H9 (cell line): Measurements from ENCODE around the gene STX8. TPM values are rescaled to one million over a fixed set of nuclear protein-coding genes. Genes with fewer than 3 reads are reported as not detected.

Experiments
- DNase-seq: peaks from one replicate; pipeline ENCODE4 v3.0.0-alpha.2; 2017
- H2AFZ ChIP-seq: one replicate; pipeline ENCODE4 v1.6.1; 2013; ENCODE audit warnings: mild to moderate bottlenecking, low read length, control low read depth, moderate library complexity
- H2AK5ac ChIP-seq: 2 replicates; pipeline ENCODE4 v1.6.1; 2013; ENCODE audit warnings: low read length, control low read depth, mixed read lengths; ENCODE audit not compliant: insufficient read length
- H2BK120ac ChIP-seq: one replicate; pipeline ENCODE4 v1.6.1; 2013; ENCODE audit warnings: low read depth, mild to moderate bottlenecking, low read length, control low read depth, inconsistent platforms; ENCODE audit not compliant: poor library complexity, severe bottlenecking
- H2BK12ac ChIP-seq: 2 replicates; pipeline ENCODE4 v1.6.1; 2013; ENCODE audit warnings: low read length, control low read depth, mixed read lengths, low read depth; ENCODE audit not compliant: insufficient read length
- H2BK15ac ChIP-seq: 2 replicates; pipeline ENCODE4 v1.6.1; 2013; ENCODE audit warnings: low read depth, low read length, control low read depth
- H2BK20ac ChIP-seq: one replicate; pipeline ENCODE4 v1.6.1; 2013; ENCODE audit warnings: low read depth, mild to moderate bottlenecking, low read length, control low read depth, inconsistent platforms; ENCODE audit not compliant: poor library complexity, severe bottlenecking
- H2BK5ac ChIP-seq: 2 replicates; pipeline ENCODE4 v1.6.1; 2013; ENCODE audit warnings: low read length, control low read depth, mixed read lengths; ENCODE audit not compliant: insufficient read length
- H3K14ac ChIP-seq: 2 replicates; pipeline ENCODE4 v1.6.1; 2013; ENCODE audit warnings: low read length, control low read depth; ENCODE audit not compliant: insufficient read depth
- H3K18ac ChIP-seq: 2 replicates; pipeline ENCODE4 v1.6.1; 2013; ENCODE audit warnings: low read depth, mild to moderate bottlenecking, mixed read lengths, low read length, control low read depth; ENCODE audit not compliant: insufficient read length
- H3K23ac ChIP-seq: 2 replicates; pipeline ENCODE4 v1.6.1; 2013; ENCODE audit warnings: low read length, control low read depth, mixed read lengths, low read depth; ENCODE audit not compliant: insufficient read length
- H3K23me2 ChIP-seq: 2 replicates; pipeline ENCODE4 v1.6.1; 2013; ENCODE audit warnings: low read depth, mild to moderate bottlenecking, mixed read lengths, low read length, control low read depth; ENCODE audit not compliant: insufficient read length, poor library complexity, severe bottlenecking
- H3K27ac ChIP-seq: 2 replicates; pipeline ENCODE4 v1.5.1; 2013; ENCODE audit warnings: low read length, control low read depth, mixed read lengths, low read depth; ENCODE audit not compliant: insufficient read length
- H3K27me3 ChIP-seq: 2 replicates; pipeline ENCODE4 v1.6.1; 2013; ENCODE audit warnings: low read length, control low read depth, inconsistent platforms; ENCODE audit not compliant: insufficient read depth
- H3K4ac ChIP-seq: 2 replicates; pipeline ENCODE4 v1.6.1; 2013; ENCODE audit warnings: low read depth, mild to moderate bottlenecking, control low read depth, inconsistent platforms, low read length, moderate library complexity
- H3K4me1 ChIP-seq: 2 replicates; pipeline ENCODE4 v1.6.1; 2013; ENCODE audit warnings: low read length, control low read depth, inconsistent platforms; ENCODE audit not compliant: insufficient read depth
- H3K4me2 ChIP-seq: 2 replicates; pipeline ENCODE4 v1.6.1; 2013; ENCODE audit warnings: low read length, control low read depth, mixed read lengths; ENCODE audit not compliant: insufficient read length, insufficient read depth
- H3K56ac ChIP-seq: 2 replicates; pipeline ENCODE4 v1.6.1; 2013; ENCODE audit warnings: low read depth, mild to moderate bottlenecking, mixed read lengths, low read length, control low read depth; ENCODE audit not compliant: insufficient read length
- H3K79me1 ChIP-seq: 2 replicates; pipeline ENCODE4 v1.6.1; 2013; ENCODE audit warnings: low read depth, mild to moderate bottlenecking, moderate library complexity, low read length, control low read depth, inconsistent platforms; ENCODE audit not compliant: insufficient read depth, poor library complexity, severe bottlenecking
- H3K79me2 ChIP-seq: 2 replicates; pipeline ENCODE4 v1.6.1; 2013; ENCODE audit warnings: low read length, control low read depth, inconsistent platforms; ENCODE audit not compliant: insufficient read depth
- H3K9ac ChIP-seq: 2 replicates; pipeline ENCODE4 v1.6.1; 2013; ENCODE audit warnings: low read length, control low read depth, mixed read lengths; ENCODE audit not compliant: insufficient read length; ENCODE audit errors: extremely low read depth
- H3K9me3 ChIP-seq: one replicate; pipeline ENCODE4 v1.6.1; 2013; ENCODE audit warnings: low read depth, low read length, inconsistent platforms; ENCODE audit not compliant: control insufficient read depth
- H3T11ph ChIP-seq: one replicate; pipeline ENCODE4 v1.6.1; 2013; ENCODE audit warnings: mild to moderate bottlenecking, low read length, control low read depth, inconsistent platforms
- H4K20me1 ChIP-seq: one replicate; pipeline ENCODE4 v1.6.1; 2013; ENCODE audit not compliant: control insufficient read depth, insufficient read length, insufficient read depth
- H4K5ac ChIP-seq: 2 replicates; pipeline ENCODE4 v1.6.1; 2013; ENCODE audit warnings: low read depth, mild to moderate bottlenecking, mixed read lengths, low read length, control low read depth; ENCODE audit not compliant: insufficient read length
- H4K8ac ChIP-seq: replicated peaks from 2 replicates; pipeline ENCODE4 v1.6.1; 2013; ENCODE audit warnings: low read length, control low read depth, mixed read lengths, low read depth; ENCODE audit not compliant: insufficient read length
- H4K91ac ChIP-seq: 2 replicates; pipeline ENCODE4 v1.6.1; 2013; ENCODE audit warnings: low read depth, mild to moderate bottlenecking, moderate library complexity, mixed read lengths, low read length, control low read depth; ENCODE audit not compliant: insufficient read length
- H3K27ac Mint-ChIP-seq, 3 experiments: 2 replicates in 2 of 3; 3 replicates in 1 of 3; pipeline ENCODE4 v1.8.0; 2020 to 2021; ENCODE audit warnings: mixed read lengths in 3 of 3, mild to moderate bottlenecking in 1 of 3, moderate library complexity in 1 of 3
- H3K27me3 Mint-ChIP-seq: 2 replicates; pipeline ENCODE4 v1.8.0; 2021; ENCODE audit warnings: low read depth, mild to moderate bottlenecking, moderate library complexity, mixed read lengths
- H3K36me3 Mint-ChIP-seq, 3 experiments: 2 replicates in 2 of 3; 3 replicates in 1 of 3; pipeline ENCODE4 v1.8.0; 2020 to 2021; ENCODE audit warnings: low read depth in 3 of 3, mixed read lengths in 3 of 3; ENCODE audit not compliant: insufficient read depth in 1 of 3
- H3K4me1 Mint-ChIP-seq, 2 experiments: 2 replicates each; pipeline ENCODE4 v1.8.0; 2020; ENCODE audit warnings: mixed read lengths in 2 of 2
- H3K4me3 Mint-ChIP-seq, 2 experiments: 2 replicates in 1 of 2; 3 replicates in 1 of 2; pipeline ENCODE4 v1.8.0; 2020 to 2021; ENCODE audit warnings: mild to moderate bottlenecking in 2 of 2, mixed read lengths in 2 of 2, moderate library complexity in 1 of 2
- H3K9me3 Mint-ChIP-seq, 2 experiments: 2 replicates in 1 of 2; 3 replicates in 1 of 2; pipeline ENCODE4 v1.8.0; 2020; ENCODE audit warnings: mild to moderate bottlenecking in 2 of 2, mixed read lengths in 2 of 2, moderate library complexity in 1 of 2
- CTCF ChIP-seq: fragments of 200-600 bp; sonication (generic); conservative IDR thresholded peaks from 3 replicates; pipeline ENCODE4 v1.8.0; 2021; ENCODE audit warnings: antibody characterized with exemption, mild to moderate bottlenecking
- WGBS: extraction: QIAGEN DNeasy Blood & Tissue Kit; methylation state at CpG from one replicate; pipeline ENCODE4 v1.1.7; 2013; ENCODE audit warnings: missing lambda C conversion rate, low lambda C conversion rate, mixed read lengths; ENCODE audit not compliant: insufficient read length; ENCODE audit errors: extremely low coverage; 5-methylcytosine and 5-hydroxymethylcytosine counted together
- total RNA-seq: library from RNA; stranded (reverse); gene quantifications from 2 replicates; pipeline ENCODE4 v1.2.1, GENCODE V29; 2021

The STX8 gene
- total RNA-seq, 1 experiment from 2014 or later, result 55.1 TPM

DNA sequence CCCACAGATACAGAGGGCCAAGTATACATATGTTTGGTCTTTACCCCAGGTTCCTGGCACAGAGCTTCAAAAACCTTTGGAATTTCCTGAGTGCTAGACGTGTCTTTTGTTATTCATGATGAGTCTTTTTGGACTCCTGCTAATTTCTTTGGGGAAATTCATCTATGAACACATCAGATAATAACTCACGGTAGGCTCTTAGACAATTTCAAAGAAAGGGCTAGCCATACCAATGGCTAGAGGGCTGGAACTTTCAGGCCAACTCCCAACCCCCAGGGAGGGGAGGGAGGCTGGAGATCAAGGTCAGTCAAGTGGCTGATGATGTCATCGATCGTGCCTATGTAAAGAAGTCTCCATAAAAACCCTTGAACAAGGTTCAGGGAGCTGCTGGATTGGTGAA is 101.9 kb downstream of the STX8 start:
- H3K4ac ChIP-seq, result no peak overlapping the region
- H3K79me1 ChIP-seq, result no peaks in the 10 kb centered on the region
- Mint-ChIP-seq H3K36me3 (peaks cover 0 to 3% (median 0%) of the 10 kb centered on the region in 3 experiments; a peak in 2 of 7 replicates), H3K4me1 (peaks cover 14 to 18% of the 10 kb centered on the region in 2 experiments), H3K4me3 (no peak overlapping the region), H3K27ac (no peak overlapping the region), H3K9me3 (no peaks in the 10 kb centered on the region), H3K27me3 (no peaks in the 10 kb centered on the region)
- H3K23ac ChIP-seq, result no peak overlapping the region
- no peak overlapping the region for H2BK120ac ChIP-seq
- H4K91ac ChIP-seq, result no peak overlapping the region
- no peak overlapping the region for H2AFZ ChIP-seq
- H3K4me1 ChIP-seq, result peaks cover 4% of the 10 kb centered on the region; the same call in 1 of the 2 replicates
- H2BK15ac ChIP-seq, result no peak overlapping the region
- H3K4me2 ChIP-seq, result no peak overlapping the region
- no peak overlapping the region for H3T11ph ChIP-seq
- no peak overlapping the region for H3K9ac ChIP-seq
- no peak overlapping the region for H3K18ac ChIP-seq
- H3K79me2 ChIP-seq, result no peaks in the 10 kb centered on the region
- no peak overlapping the region for H3K27ac ChIP-seq
- no peak overlapping the region for H2BK20ac ChIP-seq
- WGBS, result no CpG with 5 or more reads among the region's 4 CpGs
- H2BK5ac ChIP-seq, result no peak overlapping the region
- H4K8ac ChIP-seq, result no peak overlapping the region
- H3K14ac ChIP-seq, result no peak overlapping the region
- DNase-seq, result no peak
- H2AK5ac ChIP-seq, result no peak overlapping the region
- no peak overlapping the region for H2BK12ac ChIP-seq
- H4K5ac ChIP-seq, result no peak overlapping the region
- no peak overlapping the region for H3K56ac ChIP-seq
- no peaks in the 10 kb centered on the region for H4K20me1 ChIP-seq
- H3K23me2 ChIP-seq, result no peaks in the 10 kb centered on the region
- H3K27me3 ChIP-seq, result no peaks in the 10 kb centered on the region
- H3K9me3 ChIP-seq, result no peaks in the 10 kb centered on the region
- TF ChIP-seq CTCF, result no peak
